ENCODE data around the gene TGM5. TPM values are rescaled to one million over a fixed set of nuclear protein-coding genes. Genes with fewer than 3 reads are reported as not detected.

Gene TGM5
- total and polyA plus RNA-seq, 12 donors, result 0.13 to 0.14 (median 0.14) TPM; not detected in 9

- intact Hi-C loops (cut with DNase I), result no loop called here
- Histone ChIP-seq H3K4me1 (replicated peaks in 1 of 2) (peaks cover 0 to 6% of the 10 kb centered on the region in 2 donors), H3K9me3 (replicated peaks in 1 of 3) (no peaks in the 10 kb centered on the region), H3K27ac (no peak overlapping the region), H3K27me3 (no peaks in the 10 kb centered on the region), H3K36me3 (replicated peaks in 1 of 2) (peaks cover 0 to 75% of the 10 kb centered on the region in 2 donors), H3K4me3 (no peak overlapping the region)
- no peak for DNase-seq
- no peak for TF ChIP-seq POLR2A (IDR thresholded peaks at IDR 0.05)
- TF ChIP-seq CTCF (IDR thresholded peaks at IDR 0.05), result no peak
- WGBS, 4 donors, result 89 to 96% (median 94%) methylated on average over 2 of the region's 2 CpGs
Observed at GRCh38 chr15:43193710-43194109, 73.0 kb downstream of the TGM5 start.

- H3K36me3 ChIP-seq (replicated peaks in 1 of 2), result peaks cover 0 to 58% of the 10 kb centered on the region in 2 donors
- TF ChIP-seq POLR2A (IDR thresholded peaks at IDR 0.05), result no peak
- no peak for TF ChIP-seq CTCF (IDR thresholded peaks at IDR 0.05)
- H3K4me1 ChIP-seq (replicated peaks in 1 of 2), result peaks cover 5 to 25% of the 10 kb centered on the region in 2 donors
- peak in 6 of 7 donors; percentile 58 to 90 (median 76) for DNase-seq
- no peaks in the 10 kb centered on the region for H3K9me3 ChIP-seq (replicated peaks in 1 of 3)
- no peaks in the 10 kb centered on the region for H3K27me3 ChIP-seq
- WGBS, 4 donors, result 38 to 69% (median 58%) methylated on average over 1 of the region's 1 CpG
- intact Hi-C loops (cut with DNase I), result no loop called here
- H3K27ac ChIP-seq, result no peak overlapping the region
- no peak overlapping the region for H3K4me3 ChIP-seq
Observed at GRCh38 chr15:43190178-43190577, 76.5 kb downstream of the TGM5 start.

- Histone ChIP-seq H3K9me3 (replicated peaks in 1 of 3) (no peaks in the 10 kb centered on the region), H3K27me3 (no peaks in the 10 kb centered on the region), H3K4me1 (replicated peaks in 1 of 2) (peaks cover 5 to 25% of the 10 kb centered on the region in 2 donors), H3K27ac (no peak overlapping the region), H3K36me3 (replicated peaks in 1 of 2) (peaks cover 0 to 49% of the 10 kb centered on the region in 2 donors), H3K4me3 (no peak overlapping the region)
- intact Hi-C loops (cut with DNase I), result no loop called here
- no peak for DNase-seq
- TF ChIP-seq CTCF (IDR thresholded peaks at IDR 0.05) (no peak), POLR2A (IDR thresholded peaks at IDR 0.05) (no peak)
- WGBS, 4 donors, result 74 to 88% (median 78%) methylated on average over 2 of the region's 2 CpGs
Observed at GRCh38 chr15:43189296-43189695, 77.4 kb downstream of the TGM5 start.

- H3K27ac ChIP-seq, result no peak overlapping the region
- H3K4me3 ChIP-seq, result no peak overlapping the region
- no peak for DNase-seq
- peak; percentile 13 to 58 (median 51) for TF ChIP-seq CTCF (IDR thresholded peaks at IDR 0.05)
- no peak for TF ChIP-seq POLR2A (IDR thresholded peaks at IDR 0.05)
- H3K36me3 ChIP-seq (replicated peaks in 1 of 2), result peaks cover 0 to 34% of the 10 kb centered on the region in 2 donors
- no peaks in the 10 kb centered on the region for H3K27me3 ChIP-seq
- H3K4me1 ChIP-seq (replicated peaks in 1 of 2), result peaks cover 5 to 33% of the 10 kb centered on the region in 2 donors
- intact Hi-C loops (cut with DNase I), result no loop called here
- no peaks in the 10 kb centered on the region for H3K9me3 ChIP-seq (replicated peaks in 1 of 3)
- WGBS, 4 donors, result 65 to 73% (median 68%) methylated on average over 2 of the region's 2 CpGs
Observed at GRCh38 chr15:43187544-43188155, 79.1 kb downstream of the TGM5 start.

All from adrenal gland (tissue), 12 donors.